ENCODE data around the gene HIPK2.

HIPK2 gene

DNA sequence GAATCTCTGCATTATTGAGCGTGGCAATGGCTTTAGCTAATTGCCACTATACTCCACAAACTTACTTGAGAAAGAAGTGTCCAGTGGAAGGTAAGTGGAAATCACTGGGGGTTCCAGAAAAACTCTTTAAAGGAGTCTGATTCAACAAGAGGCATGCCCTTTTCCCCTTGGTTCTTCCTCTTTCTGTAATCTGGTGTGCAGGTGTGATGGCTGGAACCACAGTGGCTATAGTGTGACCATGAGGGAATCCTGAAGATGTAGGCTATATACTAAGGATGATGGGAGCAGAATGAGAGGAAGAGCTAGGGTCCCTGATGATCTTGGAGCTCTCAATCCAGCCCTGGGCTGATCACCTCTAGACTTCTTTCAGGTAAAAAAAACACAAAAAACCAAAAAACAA, 256.4 kb downstream of the HIPK2 start:
- Histone ChIP-seq H3K4me1 (ENCODE audit: insufficient read depth, low read length, severe bottlenecking) (no peaks in the 10 kb centered on the region), H3K36me3 (ENCODE audit: insufficient read depth, low read length) (no peaks in the 10 kb centered on the region), H3K9ac (ENCODE audit: low read length) (no peak overlapping the region), H4K20me1 (ENCODE audit: insufficient read depth, low read length) (no peaks in the 10 kb centered on the region), H3K27ac (ENCODE audit: low read depth, low read length, poor library complexity, severe bottlenecking) (no peak overlapping the region), H3F3A (ENCODE audit: insufficient read depth, low read length) (no peaks in the 10 kb centered on the region), H3K9me2 (ENCODE audit: low read depth, low read length) (no peaks in the 10 kb centered on the region), H2AFZ (ENCODE audit: low read length) (no peak overlapping the region), H3K4me2 (ENCODE audit: low read length) (no peak overlapping the region), H3K9me3 (ENCODE audit: low read length) (no peaks in the 10 kb centered on the region), H3K27me3 (ENCODE audit: insufficient read depth, low read length) (no peaks in the 10 kb centered on the region), H3K79me2 (ENCODE audit: insufficient read depth, low read length) (no peaks in the 10 kb centered on the region), H3K4me3 (ENCODE audit: low read depth, low read length, poor library complexity, severe bottlenecking) (no peak overlapping the region)
- TF ChIP-seq, protein P1, sequence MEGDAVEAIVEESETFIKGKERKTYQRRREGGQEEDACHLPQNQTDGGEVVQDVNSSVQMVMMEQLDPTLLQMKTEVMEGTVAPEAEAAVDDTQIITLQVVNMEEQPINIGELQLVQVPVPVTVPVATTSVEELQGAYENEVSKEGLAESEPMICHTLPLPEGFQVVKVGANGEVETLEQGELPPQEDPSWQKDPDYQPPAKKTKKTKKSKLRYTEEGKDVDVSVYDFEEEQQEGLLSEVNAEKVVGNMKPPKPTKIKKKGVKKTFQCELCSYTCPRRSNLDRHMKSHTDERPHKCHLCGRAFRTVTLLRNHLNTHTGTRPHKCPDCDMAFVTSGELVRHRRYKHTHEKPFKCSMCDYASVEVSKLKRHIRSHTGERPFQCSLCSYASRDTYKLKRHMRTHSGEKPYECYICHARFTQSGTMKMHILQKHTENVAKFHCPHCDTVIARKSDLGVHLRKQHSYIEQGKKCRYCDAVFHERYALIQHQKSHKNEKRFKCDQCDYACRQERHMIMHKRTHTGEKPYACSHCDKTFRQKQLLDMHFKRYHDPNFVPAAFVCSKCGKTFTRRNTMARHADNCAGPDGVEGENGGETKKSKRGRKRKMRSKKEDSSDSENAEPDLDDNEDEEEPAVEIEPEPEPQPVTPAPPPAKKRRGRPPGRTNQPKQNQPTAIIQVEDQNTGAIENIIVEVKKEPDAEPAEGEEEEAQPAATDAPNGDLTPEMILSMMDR (IDR thresholded peaks at IDR 0.05; ENCODE audit: low read length): no peak
- TF ChIP-seq EZH2 (IDR thresholded peaks at IDR 0.05; ENCODE audit: borderline replicate concordance, low read length): no peak

DNA sequence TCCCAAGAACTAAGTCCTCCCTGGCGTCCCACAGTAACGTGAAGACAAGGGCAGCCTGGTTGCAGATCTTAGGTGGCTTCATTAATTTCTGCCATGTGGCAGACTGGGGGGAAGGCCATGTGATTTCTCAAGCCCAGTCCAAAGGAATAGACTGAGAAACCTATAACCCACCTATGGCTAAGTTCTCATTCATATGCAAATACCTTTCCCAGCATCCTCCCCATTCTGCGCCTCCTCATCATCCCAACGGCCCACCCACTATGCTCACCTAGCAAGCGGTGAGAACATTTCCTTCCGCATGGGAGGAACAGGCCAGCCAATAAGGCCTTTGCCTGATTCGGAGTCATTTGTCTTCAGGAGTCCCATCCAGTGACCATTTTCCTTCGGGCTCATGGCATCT, 262.5 kb downstream of the HIPK2 start:
- H3K27ac ChIP-seq (ENCODE audit: low read depth, low read length, poor library complexity, severe bottlenecking): no peak overlapping the region
- no peaks in the 10 kb centered on the region for H3K79me2 ChIP-seq (ENCODE audit: insufficient read depth, low read length)
- no peaks in the 10 kb centered on the region for H4K20me1 ChIP-seq (ENCODE audit: insufficient read depth, low read length)
- no peaks in the 10 kb centered on the region for H3K36me3 ChIP-seq (ENCODE audit: insufficient read depth, low read length)
- no peak overlapping the region for H2AFZ ChIP-seq (ENCODE audit: low read length)
- H3F3A ChIP-seq (ENCODE audit: insufficient read depth, low read length): no peaks in the 10 kb centered on the region
- peaks cover 5% of the 10 kb centered on the region; the same call in 1 of the 2 replicates for H3K27me3 ChIP-seq (ENCODE audit: insufficient read depth, low read length)
- TF ChIP-seq, protein P1 (IDR thresholded peaks at IDR 0.05; ENCODE audit: low read length): no peak
- TF ChIP-seq EZH2 (IDR thresholded peaks at IDR 0.05; ENCODE audit: borderline replicate concordance, low read length): no peak
- H3K4me2 ChIP-seq (ENCODE audit: low read length): no peak overlapping the region
- no peak overlapping the region for H3K9ac ChIP-seq (ENCODE audit: low read length)
- H3K4me3 ChIP-seq (ENCODE audit: low read depth, low read length, poor library complexity, severe bottlenecking): no peak overlapping the region
- H3K4me1 ChIP-seq (ENCODE audit: insufficient read depth, low read length, severe bottlenecking): no peaks in the 10 kb centered on the region
- H3K9me3 ChIP-seq (ENCODE audit: low read length): no peaks in the 10 kb centered on the region
- no peaks in the 10 kb centered on the region for H3K9me2 ChIP-seq (ENCODE audit: low read depth, low read length)

All from OCI-LY1 (cell line).